Loucy (cell line): Measurements from ENCODE around the gene ADIRF.

Experiments
- H2AFZ ChIP-seq: fragments of 200-600 bp; sonication (generic); 2 replicates; pipeline ENCODE4 v1.6.0; 2016; ENCODE audit warnings: antibody characterized with exemption, mild to moderate bottlenecking, low read length, moderate library complexity
- H3F3A ChIP-seq: fragments of 200-600 bp; 2 replicates; pipeline ENCODE4 v1.6.0; 2016; ENCODE audit warnings: antibody characterized with exemption, low read depth, mild to moderate bottlenecking
- H3K27me3 ChIP-seq: fragments of 200-600 bp; sonication (generic); 2 replicates; pipeline ENCODE4 v1.6.1; 2014; ENCODE audit warnings: low read length, mild to moderate bottlenecking; ENCODE audit not compliant: insufficient read depth, poor library complexity, severe bottlenecking
- H3K36me3 ChIP-seq: fragments of 200-600 bp; sonication (generic); 2 replicates; pipeline ENCODE4 v1.6.1; 2016; ENCODE audit warnings: low read length; ENCODE audit not compliant: insufficient read depth
- H3K4me1 ChIP-seq: fragments of 200-600 bp; sonication (generic); 2 replicates; pipeline ENCODE4 v1.5.1; 2014; ENCODE audit warnings: low read length, mild to moderate bottlenecking; ENCODE audit not compliant: insufficient read depth, poor library complexity, severe bottlenecking
- H3K4me2 ChIP-seq: fragments of 200-600 bp; sonication (generic); 2 replicates; pipeline ENCODE4 v1.6.0; 2014; ENCODE audit warnings: antibody characterized with exemption, low read length, low read depth, mild to moderate bottlenecking; ENCODE audit not compliant: poor library complexity, severe bottlenecking
- H3K4me3 ChIP-seq: fragments of 200-600 bp; sonication (generic); 2 replicates; pipeline ENCODE4 v1.5.1; 2014; ENCODE audit warnings: low read length, mild to moderate bottlenecking, mixed read lengths; ENCODE audit not compliant: poor library complexity, severe bottlenecking
- H3K79me2 ChIP-seq: fragments of 200-600 bp; sonication (generic); 2 replicates; pipeline ENCODE4 v1.6.1; 2014; ENCODE audit warnings: low read length; ENCODE audit not compliant: insufficient read depth
- H3K9ac ChIP-seq: fragments of 200-600 bp; sonication (generic); 2 replicates; pipeline ENCODE4 v1.6.0; 2014; ENCODE audit warnings: mild to moderate bottlenecking, low read depth, low read length, moderate library complexity; ENCODE audit not compliant: poor library complexity, severe bottlenecking
- H3K9me2 ChIP-seq: fragments of 200-600 bp; sonication (generic); replicated peaks from 2 replicates; pipeline ENCODE4 v1.6.1; 2016; ENCODE audit warnings: low read depth, low read length, mixed read lengths
- H3K9me3 ChIP-seq: fragments of 200-600 bp; sonication (generic); 2 replicates; pipeline ENCODE4 v1.6.1; 2014; ENCODE audit warnings: mild to moderate bottlenecking, antibody characterized with exemption, low read length, low read depth; ENCODE audit not compliant: insufficient read depth
- H4K20me1 ChIP-seq: fragments of 200-600 bp; sonication (generic); 2 replicates; pipeline ENCODE4 v1.6.0; 2014; ENCODE audit warnings: antibody characterized with exemption, low read length, mild to moderate bottlenecking; ENCODE audit not compliant: insufficient read depth, poor library complexity, severe bottlenecking
- EZH2phosphoT487 ChIP-seq: fragments of 200-600 bp; IDR thresholded peaks from 2 replicates; pipeline ENCODE4 v1.6.1; 2018; ENCODE audit warnings: antibody characterized with exemption, mild to moderate bottlenecking, moderate library complexity, borderline replicate concordance
- TF ChIP-seq, protein P1 (sequence below): fragments of 200-600 bp; sonication (generic); conservative IDR thresholded peaks from 2 replicates; pipeline ENCODE4 v1.5.1; 2014; ENCODE audit warnings: mild to moderate bottlenecking, antibody characterized with exemption, low read length

The ADIRF gene

DNA sequence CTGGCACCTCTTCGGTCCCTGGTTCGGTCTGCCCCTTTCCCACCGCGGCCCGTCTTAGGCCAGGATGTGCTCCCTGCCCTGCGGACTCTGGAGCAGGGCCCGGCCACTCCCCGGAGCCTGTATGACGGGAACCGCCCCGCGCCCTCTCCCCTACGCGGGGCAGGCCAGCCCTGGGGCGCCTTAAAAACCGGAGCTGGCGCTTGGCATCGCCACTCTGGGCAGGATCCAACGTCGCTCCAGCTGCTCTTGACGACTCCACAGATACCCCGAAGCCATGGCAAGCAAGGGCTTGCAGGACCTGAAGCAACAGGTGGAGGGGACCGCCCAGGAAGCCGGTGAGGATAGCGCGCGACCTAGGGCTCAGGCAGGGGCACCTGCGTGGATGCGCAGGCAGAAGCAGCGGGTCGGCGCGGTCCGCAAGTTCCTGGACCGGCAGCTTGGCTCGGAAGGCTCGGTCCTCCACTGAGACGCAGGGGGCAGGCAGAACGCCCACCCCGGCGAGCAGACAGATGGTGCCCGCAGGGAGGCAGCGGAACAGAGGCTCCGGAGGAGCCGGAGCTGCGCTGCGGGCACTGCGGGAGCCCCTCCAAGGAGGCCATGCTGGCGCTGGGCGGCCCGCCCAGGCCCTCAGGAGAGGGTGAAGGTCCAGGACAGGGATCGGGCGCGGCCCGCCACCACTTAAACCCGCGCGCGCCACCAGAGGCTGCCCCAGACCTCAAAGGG, at the start of gene ADIRF:
Gene ADIRF (plus strand): TSS at position 212 of the 723 bp plus-strand sequence. CDS start 63 bp downstream, at position 275.
- Histone ChIP-seq H3K4me1 (peaks cover 5% of the 10 kb centered on the region), H4K20me1 (no peaks in the 10 kb centered on the region), H3K9me2 (no peaks in the 10 kb centered on the region), H3K27me3 (no peaks in the 10 kb centered on the region), H3K4me2 (no peak within 1 kb of the TSS), H3F3A (no peaks in the 10 kb centered on the region), H3K9me3 (no peaks in the 10 kb centered on the region), H3K79me2 (no peaks in the 10 kb centered on the region), H3K9ac (no peak within 1 kb of the TSS), H3K4me3 (no peak within 1 kb of the TSS), H3K36me3 (no peaks in the 10 kb centered on the region), H2AFZ (no peak within 1 kb of the TSS)
- TF ChIP-seq EZH2phosphoT487, result no peak
- TF ChIP-seq, protein P1, sequence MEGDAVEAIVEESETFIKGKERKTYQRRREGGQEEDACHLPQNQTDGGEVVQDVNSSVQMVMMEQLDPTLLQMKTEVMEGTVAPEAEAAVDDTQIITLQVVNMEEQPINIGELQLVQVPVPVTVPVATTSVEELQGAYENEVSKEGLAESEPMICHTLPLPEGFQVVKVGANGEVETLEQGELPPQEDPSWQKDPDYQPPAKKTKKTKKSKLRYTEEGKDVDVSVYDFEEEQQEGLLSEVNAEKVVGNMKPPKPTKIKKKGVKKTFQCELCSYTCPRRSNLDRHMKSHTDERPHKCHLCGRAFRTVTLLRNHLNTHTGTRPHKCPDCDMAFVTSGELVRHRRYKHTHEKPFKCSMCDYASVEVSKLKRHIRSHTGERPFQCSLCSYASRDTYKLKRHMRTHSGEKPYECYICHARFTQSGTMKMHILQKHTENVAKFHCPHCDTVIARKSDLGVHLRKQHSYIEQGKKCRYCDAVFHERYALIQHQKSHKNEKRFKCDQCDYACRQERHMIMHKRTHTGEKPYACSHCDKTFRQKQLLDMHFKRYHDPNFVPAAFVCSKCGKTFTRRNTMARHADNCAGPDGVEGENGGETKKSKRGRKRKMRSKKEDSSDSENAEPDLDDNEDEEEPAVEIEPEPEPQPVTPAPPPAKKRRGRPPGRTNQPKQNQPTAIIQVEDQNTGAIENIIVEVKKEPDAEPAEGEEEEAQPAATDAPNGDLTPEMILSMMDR, result no peak

DNA sequence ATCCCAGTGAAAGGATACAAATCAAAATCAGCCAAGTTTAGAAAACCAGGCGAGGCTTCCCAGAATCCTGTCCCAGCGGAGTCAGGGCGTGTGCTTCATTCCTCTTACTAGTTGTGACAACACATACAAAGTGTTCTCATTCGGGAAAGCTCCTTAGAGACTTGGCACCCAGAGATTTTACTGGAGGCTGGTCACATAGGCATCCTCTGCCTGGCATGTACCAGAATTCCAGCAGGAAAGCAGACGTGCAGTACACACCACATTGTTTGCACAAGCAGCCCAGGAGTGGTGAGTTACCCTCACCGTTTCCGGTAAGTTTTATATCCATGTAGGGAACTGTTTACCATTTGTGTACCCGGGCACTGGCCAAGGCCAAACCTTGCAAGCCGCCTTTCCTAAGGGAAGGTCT, 45.7 kb upstream of the ADIRF start:
- H3K9me3 ChIP-seq, result no peaks in the 10 kb centered on the region
- no peaks in the 10 kb centered on the region for H3K9me2 ChIP-seq
- no peak overlapping the region for H2AFZ ChIP-seq
- no peaks in the 10 kb centered on the region for H3F3A ChIP-seq
- no peaks in the 10 kb centered on the region for H3K27me3 ChIP-seq
- H3K4me2 ChIP-seq, result no peak overlapping the region
- no peak overlapping the region for H3K4me3 ChIP-seq
- no peak for TF ChIP-seq EZH2phosphoT487
- TF ChIP-seq, protein P1, result no peak
- H3K79me2 ChIP-seq, result no peaks in the 10 kb centered on the region
- H3K9ac ChIP-seq, result no peak overlapping the region
- H3K36me3 ChIP-seq, result no peaks in the 10 kb centered on the region
- no peaks in the 10 kb centered on the region for H4K20me1 ChIP-seq
- H3K4me1 ChIP-seq, result no peaks in the 10 kb centered on the region

DNA sequence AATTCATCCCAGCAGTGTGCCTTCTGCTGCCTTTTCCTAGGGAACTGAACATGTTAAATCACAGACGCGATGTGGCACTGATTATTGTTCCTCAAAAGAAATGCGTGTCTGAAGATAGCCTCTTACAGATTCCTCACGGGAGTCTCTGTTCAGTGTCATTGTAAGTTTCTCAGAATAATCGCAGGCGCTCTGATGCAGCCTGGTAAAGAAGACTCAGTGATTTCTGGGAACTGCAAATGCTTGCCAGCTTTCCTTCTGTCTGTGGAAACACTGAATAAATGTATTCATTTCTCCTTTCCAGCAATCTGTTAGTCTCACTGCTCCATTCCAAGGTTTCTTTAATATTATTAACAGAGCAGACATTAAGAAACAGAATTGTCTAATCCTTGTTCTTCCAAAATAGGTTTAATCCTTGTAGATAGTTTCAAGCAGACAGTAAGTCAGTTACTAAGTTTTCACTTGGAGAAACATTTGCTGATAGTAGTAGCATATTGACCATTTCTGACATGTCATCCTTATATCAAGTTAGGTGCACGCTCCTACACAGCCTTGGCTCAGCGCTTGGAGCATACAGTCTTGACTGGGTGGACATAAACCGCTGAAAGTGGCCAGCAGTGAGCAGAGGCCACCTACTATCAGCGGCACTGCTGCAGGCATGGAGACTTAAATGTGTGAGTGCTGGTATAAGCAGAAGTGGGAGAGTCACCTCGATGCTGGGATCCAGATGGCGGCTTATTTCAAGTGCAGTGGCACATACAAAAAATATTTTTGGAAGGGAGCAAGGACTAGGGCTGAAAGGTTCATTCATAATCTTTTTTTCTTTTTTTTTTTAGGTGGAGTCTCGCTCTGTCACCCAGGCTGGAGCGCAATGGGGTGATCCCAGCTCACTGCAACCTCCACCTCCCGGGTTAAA, 38.6 kb upstream of the ADIRF start:
- H3K9me3 ChIP-seq, result no peaks in the 10 kb centered on the region
- no peaks in the 10 kb centered on the region for H3F3A ChIP-seq
- H3K9ac ChIP-seq, result no peak overlapping the region
- no peaks in the 10 kb centered on the region for H4K20me1 ChIP-seq
- H3K27me3 ChIP-seq, result no peaks in the 10 kb centered on the region
- H3K79me2 ChIP-seq, result no peaks in the 10 kb centered on the region
- no peaks in the 10 kb centered on the region for H3K4me1 ChIP-seq
- no peak overlapping the region for H3K4me3 ChIP-seq
- no peaks in the 10 kb centered on the region for H3K9me2 ChIP-seq
- H2AFZ ChIP-seq, result no peak overlapping the region
- no peaks in the 10 kb centered on the region for H3K36me3 ChIP-seq
- H3K4me2 ChIP-seq, result no peak overlapping the region
- TF ChIP-seq, protein P1, result no peak
- no peak for TF ChIP-seq EZH2phosphoT487
